ENCODE measurements around the gene SLC5A2.
"Not testable (repeated sequence)": the region's sequence is repeated elsewhere in the genome, so short reads cannot be mapped to it uniquely, and the experiment has no call there.

SLC5A2 gene

DNA sequence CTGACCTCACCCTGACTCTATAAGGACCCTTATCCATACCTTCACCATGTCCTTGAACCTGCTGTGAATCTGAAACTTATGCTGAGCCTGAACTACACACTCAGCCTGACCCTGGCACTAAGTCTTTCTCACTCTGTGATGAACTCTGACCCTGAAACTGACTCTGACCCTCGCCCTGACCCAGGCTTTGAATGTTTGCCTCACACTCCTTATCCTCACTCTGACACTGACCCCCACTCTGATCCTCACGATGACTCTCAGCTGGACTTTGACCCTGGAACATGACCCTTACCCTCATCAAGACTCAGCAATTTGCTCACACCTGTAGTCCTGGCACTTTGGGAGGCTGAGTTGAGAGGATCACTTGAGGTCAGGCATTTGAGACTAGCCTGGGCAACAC, 49.2 kb downstream of the SLC5A2 start:
- no peak for DNase-seq

DNA sequence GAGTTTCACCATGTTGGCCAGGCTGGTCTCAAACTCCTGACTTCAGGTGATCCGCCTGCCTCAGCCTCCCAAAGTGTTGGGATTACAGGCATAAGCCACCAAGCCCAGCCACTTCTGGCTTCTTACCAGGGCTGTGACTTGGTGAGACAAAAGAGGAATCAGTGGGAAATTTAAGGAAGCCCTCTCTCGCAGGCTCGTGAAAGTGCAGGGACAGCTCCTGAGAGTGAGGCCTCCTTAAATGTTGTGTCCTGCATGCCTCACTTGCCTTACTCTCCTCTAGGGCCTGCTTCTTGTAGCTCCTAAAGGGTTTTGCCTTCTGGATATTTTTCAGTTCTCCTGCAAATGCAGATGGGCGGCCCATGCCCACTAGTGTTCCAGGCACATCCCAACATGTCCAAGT, 50.0 kb downstream of the SLC5A2 start:
- DNase-seq, result no peak

DNA sequence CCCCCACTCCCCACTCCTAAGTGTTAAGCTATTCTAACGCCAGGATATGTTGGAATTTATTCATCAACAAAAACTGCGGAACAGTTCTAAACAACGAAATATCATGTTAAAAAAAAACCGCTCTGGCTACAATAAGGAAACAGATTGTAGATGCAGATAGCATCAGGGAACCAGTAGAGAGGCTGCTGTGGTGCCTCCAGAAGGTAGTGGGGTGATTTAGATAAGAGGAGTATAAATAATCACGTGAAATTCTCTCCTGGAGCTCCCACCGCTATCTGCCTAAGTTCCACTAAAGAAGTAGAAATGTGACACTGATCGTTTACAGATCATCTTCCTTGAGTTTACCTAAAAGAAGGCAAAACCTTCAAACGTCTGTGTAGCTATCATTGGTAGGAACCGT, 52.8 kb downstream of the SLC5A2 start:
- DNase-seq, result no peak

DNA sequence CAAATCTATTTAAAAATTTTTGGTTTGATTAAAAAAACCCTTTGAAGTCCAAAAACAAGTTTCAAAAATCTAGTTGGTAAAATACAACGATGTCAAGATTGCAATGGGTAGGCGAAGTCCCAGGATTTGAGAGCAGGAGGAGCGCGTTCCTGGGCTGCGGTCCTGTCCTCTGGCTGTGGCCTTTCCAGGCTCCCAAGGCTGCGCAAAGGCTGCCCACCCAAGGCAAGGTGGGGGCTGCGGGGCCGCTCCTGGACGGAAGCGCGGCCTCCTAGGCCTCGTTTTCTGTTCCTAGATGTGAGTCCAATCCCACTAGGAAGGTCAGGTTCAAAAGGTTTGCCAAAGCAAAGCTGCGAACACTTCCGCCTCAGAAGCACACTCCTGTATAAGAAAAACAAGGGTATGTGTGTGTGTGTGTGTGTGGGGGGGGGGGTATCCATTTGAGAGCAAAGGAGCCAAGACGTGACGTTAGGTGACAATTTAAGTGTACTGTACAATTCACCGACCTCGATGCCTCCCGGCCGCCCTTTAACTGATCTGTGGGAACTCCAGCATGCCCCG, 54.0 kb downstream of the SLC5A2 start:
- no peak for DNase-seq

DNA sequence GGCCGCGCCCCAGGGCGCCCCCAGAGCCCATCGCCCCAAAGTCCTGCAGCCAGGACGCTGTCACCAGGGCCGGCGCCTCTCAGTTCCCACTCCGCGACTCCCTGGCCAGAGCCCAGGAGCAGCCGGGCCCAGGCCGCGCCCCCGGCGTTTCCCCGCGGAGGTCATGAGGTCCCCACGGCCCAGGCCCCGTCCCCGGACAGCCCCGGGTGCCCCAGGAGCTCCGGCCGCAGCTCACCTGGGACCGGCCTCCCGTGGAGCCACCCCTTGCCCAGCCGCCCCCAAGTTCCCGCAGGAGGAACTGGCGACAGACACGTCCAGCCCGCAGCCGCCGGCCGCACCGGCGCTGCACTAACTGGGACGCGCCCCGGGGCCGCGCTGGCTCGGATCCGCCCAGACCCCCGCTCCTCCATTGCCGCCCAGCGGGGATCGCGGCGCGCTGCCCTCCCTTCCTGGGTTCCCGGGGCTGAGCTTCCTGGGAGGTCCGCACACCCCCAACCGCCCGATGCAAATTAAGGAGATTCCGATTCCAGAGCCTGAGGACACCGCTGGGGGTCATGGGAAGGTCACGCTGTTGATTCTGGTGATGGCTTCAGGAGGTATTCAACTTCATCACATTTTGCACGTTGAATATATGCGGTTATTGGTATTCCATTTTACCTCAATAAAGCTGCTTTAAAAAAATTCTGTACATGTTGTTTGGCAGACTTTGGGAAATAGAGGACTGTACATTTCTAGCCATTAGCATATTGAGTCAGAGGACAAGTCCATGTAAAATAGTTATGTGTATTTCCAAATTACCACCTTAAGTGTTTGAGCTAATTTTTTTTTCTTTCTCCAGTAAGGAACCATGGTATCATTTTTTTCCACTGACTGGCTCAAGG, 54.7 kb downstream of the SLC5A2 start:
- no peak for DNase-seq

GRCh38 chr16:31538243-31538598, 55.3 kb downstream of the SLC5A2 start:
- not testable (repeated sequence) for DNase-seq

DNA sequence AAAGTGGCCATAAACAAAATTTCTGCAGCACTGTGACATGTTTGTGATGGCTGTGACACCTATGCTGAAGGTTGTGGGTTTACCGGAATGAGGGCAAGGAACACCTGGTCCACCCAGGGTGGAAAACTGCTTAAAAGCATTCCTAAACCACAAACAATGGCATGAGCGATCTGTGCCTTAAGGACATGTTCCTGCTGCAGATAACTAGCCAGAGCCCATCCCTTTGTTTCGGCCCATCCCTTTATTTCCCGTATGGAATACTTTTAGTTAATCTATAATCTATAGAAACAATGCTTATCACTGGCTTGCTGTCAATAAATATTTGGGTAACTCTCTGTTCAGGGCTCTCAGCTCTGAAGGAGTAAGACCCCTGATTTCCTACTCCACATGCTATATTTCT, 56.8 kb downstream of the SLC5A2 start:
- not testable (repeated sequence) for DNase-seq

All from stimulated activated CD4-positive, alpha-beta T cell treated with anti-CD3 and anti-CD28 coated beads, Interleukin-2, amount 100 ng/mL, for 48 hours (primary cell).